Measurements from ENCODE around the gene FGF14. TPM values are rescaled to one million over a fixed set of nuclear protein-coding genes. Genes with fewer than 3 reads are reported as not detected.

Gene FGF14
- total and polyA plus RNA-seq, 3 experiments from 2014 or later: not detected

- POLR2A ChIA-PET: no interaction called here
- Mint-ChIP-seq H3K4me1 (no peaks in the 10 kb centered on the region), H3K9me3 (no peaks in the 10 kb centered on the region), H3K27me3 (peaks cover 10 to 18% of the 10 kb centered on the region in 2 donors), H3K36me3 (no peaks in the 10 kb centered on the region), H3K4me3 (no peak overlapping the region), H3K27ac (no peak overlapping the region)
- H3K27ac ChIP-seq (ENCODE audit: low read depth, low read length): no peak overlapping the region
- no peak overlapping the region for H3K4me3 ChIP-seq (ENCODE audit: low read length)
- no peaks in the 10 kb centered on the region for H3K9me3 ChIP-seq (ENCODE audit: low read length)
- no peaks in the 10 kb centered on the region for H3K4me1 ChIP-seq (ENCODE audit: insufficient read depth, low read length)
- H3K36me3 ChIP-seq (ENCODE audit: insufficient read depth, low read length): no peaks in the 10 kb centered on the region
- no peak for DNase-seq
- CTCF ChIA-PET: no interaction called here
- no peaks in the 10 kb centered on the region for H3K27me3 ChIP-seq (ENCODE audit: insufficient read depth, low read length, poor library complexity, severe bottlenecking)
Observed at GRCh38 chr13:102380012-102380411, 21.8 kb downstream of the FGF14 start.

- no peak overlapping the region for H3K4me3 ChIP-seq (ENCODE audit: low read length)
- ChIA-PET CTCF (no interaction called here), POLR2A (no interaction called here)
- Mint-ChIP-seq H3K27ac (no peak overlapping the region), H3K4me3 (no peak overlapping the region), H3K27me3 (peaks cover 8 to 13% of the 10 kb centered on the region in 2 donors), H3K36me3 (no peaks in the 10 kb centered on the region), H3K9me3 (no peaks in the 10 kb centered on the region), H3K4me1 (no peaks in the 10 kb centered on the region)
- no peaks in the 10 kb centered on the region for H3K9me3 ChIP-seq (ENCODE audit: low read length)
- no peak for DNase-seq
- no peak overlapping the region for H3K27ac ChIP-seq (ENCODE audit: low read depth, low read length)
- no peaks in the 10 kb centered on the region for H3K27me3 ChIP-seq (ENCODE audit: insufficient read depth, low read length, poor library complexity, severe bottlenecking)
- H3K36me3 ChIP-seq (ENCODE audit: insufficient read depth, low read length): no peaks in the 10 kb centered on the region
- H3K4me1 ChIP-seq (ENCODE audit: insufficient read depth, low read length): no peaks in the 10 kb centered on the region
Observed at GRCh38 chr13:102376318-102376717, 25.5 kb downstream of the FGF14 start.

DNA sequence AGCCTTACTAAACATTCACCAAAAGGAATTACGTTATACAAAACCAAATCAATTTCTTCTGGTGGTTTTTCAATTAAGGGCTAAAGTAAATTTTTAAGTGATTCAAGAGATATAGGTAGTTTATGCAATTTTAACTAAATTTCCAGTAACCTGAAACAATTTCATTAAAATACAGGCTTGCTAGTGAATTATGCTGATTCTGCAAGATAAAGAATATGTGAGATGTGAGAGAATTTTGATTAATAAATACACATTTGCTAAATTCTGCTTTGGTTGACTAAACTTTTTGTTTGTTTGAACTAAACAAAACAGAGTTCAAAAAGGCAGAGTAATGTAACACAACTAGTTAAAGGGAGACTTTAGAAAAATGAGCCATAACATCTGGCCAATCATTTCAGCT lies 27.1 kb downstream of the FGF14 start:
- H3K27me3 Mint-ChIP-seq: peaks cover 5 to 15% of the 10 kb centered on the region in 2 donors
- no peaks in the 10 kb centered on the region for H3K4me1 Mint-ChIP-seq
- DNase-seq: no peak
- H3K4me3 ChIP-seq (ENCODE audit: low read length): no peak overlapping the region
- no peak overlapping the region for H3K27ac Mint-ChIP-seq
- H3K9me3 ChIP-seq (ENCODE audit: low read length): no peaks in the 10 kb centered on the region
- no peak overlapping the region for H3K27ac ChIP-seq (ENCODE audit: low read depth, low read length)
- H3K4me3 Mint-ChIP-seq: no peak overlapping the region
- H3K36me3 Mint-ChIP-seq: no peaks in the 10 kb centered on the region
- POLR2A ChIA-PET: no interaction called here
- H3K36me3 ChIP-seq (ENCODE audit: insufficient read depth, low read length): no peaks in the 10 kb centered on the region
- H3K27me3 ChIP-seq (ENCODE audit: insufficient read depth, low read length, poor library complexity, severe bottlenecking): no peaks in the 10 kb centered on the region
- no peaks in the 10 kb centered on the region for H3K9me3 Mint-ChIP-seq
- CTCF ChIA-PET: no interaction called here
- H3K4me1 ChIP-seq (ENCODE audit: insufficient read depth, low read length): no peaks in the 10 kb centered on the region

DNA sequence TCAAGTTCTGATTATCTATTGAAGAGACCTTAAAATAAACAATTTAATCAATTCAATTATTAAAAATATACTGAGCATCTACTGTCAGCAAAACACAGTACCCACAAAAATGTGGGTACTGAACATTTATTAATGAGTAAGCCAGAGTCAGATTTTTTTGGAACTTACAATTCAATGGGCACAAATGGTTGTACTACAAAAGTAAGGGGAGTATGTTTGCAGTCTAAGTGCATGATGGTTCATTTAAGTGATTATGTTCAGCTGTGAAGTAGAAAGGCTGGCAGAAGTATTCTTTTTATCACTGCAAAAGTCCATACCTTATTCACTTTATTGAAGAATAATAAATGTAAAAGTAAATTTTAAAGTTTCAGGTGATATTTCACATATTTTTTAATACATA lies 27.6 kb downstream of the FGF14 start:
- Mint-ChIP-seq H3K4me3 (no peak overlapping the region), H3K9me3 (no peaks in the 10 kb centered on the region), H3K27ac (no peak overlapping the region), H3K27me3 (peaks cover 5 to 15% of the 10 kb centered on the region in 2 donors), H3K4me1 (no peaks in the 10 kb centered on the region), H3K36me3 (no peaks in the 10 kb centered on the region)
- Histone ChIP-seq H3K9me3 (ENCODE audit: low read length) (no peaks in the 10 kb centered on the region), H3K36me3 (ENCODE audit: insufficient read depth, low read length) (no peaks in the 10 kb centered on the region), H3K4me3 (ENCODE audit: low read length) (no peak overlapping the region), H3K27ac (ENCODE audit: low read depth, low read length) (no peak overlapping the region), H3K4me1 (ENCODE audit: insufficient read depth, low read length) (no peaks in the 10 kb centered on the region), H3K27me3 (ENCODE audit: insufficient read depth, low read length, poor library complexity, severe bottlenecking) (no peaks in the 10 kb centered on the region)
- no peak for DNase-seq
- ChIA-PET POLR2A (no interaction called here), CTCF (no interaction called here)

- no peak overlapping the region for H3K27ac Mint-ChIP-seq
- ChIA-PET POLR2A (no interaction called here), CTCF (no interaction called here)
- peaks cover 2 to 15% of the 10 kb centered on the region in 2 donors for H3K27me3 Mint-ChIP-seq
- Histone ChIP-seq H3K36me3 (ENCODE audit: insufficient read depth, low read length) (no peaks in the 10 kb centered on the region), H3K27ac (ENCODE audit: low read depth, low read length) (no peak overlapping the region), H3K9me3 (ENCODE audit: low read length) (no peaks in the 10 kb centered on the region), H3K27me3 (ENCODE audit: insufficient read depth, low read length, poor library complexity, severe bottlenecking) (no peaks in the 10 kb centered on the region), H3K4me3 (ENCODE audit: low read length) (no peak overlapping the region), H3K4me1 (ENCODE audit: insufficient read depth, low read length) (no peaks in the 10 kb centered on the region)
- no peaks in the 10 kb centered on the region for H3K36me3 Mint-ChIP-seq
- H3K9me3 Mint-ChIP-seq: no peaks in the 10 kb centered on the region
- H3K4me1 Mint-ChIP-seq: no peaks in the 10 kb centered on the region
- H3K4me3 Mint-ChIP-seq: no peak overlapping the region
- no peak for DNase-seq
Observed at GRCh38 chr13:102373221-102373620, 28.6 kb downstream of the FGF14 start.

DNA sequence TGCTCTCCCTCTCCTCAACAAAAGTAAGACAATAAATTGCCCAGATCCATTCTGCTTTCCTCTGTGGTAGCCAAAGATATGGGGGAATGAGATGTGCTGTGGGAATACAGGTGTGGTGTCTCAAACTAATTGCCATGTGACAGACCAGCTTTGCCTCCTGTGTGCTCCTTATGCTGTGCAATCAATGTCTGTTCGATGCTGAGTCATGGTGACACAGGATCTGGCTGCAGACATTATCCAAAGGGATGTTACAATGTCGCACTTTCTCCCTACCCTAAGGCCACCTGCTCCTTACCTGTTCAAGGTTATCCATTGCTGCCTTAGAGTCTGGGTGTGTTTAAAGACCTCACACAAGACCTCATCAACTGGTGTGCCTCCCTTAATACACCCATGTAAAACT lies 32.5 kb downstream of the FGF14 start:
- peaks cover 0 to 2% (median 0%) of the 10 kb centered on the region in 5 donors for H3K9me3 Mint-ChIP-seq
- H3K9me3 ChIP-seq (ENCODE audit: low read length): no peaks in the 10 kb centered on the region
- H3K4me3 ChIP-seq (ENCODE audit: low read length): no peak overlapping the region
- no peak overlapping the region for H3K4me3 Mint-ChIP-seq
- no peak overlapping the region for H3K27ac Mint-ChIP-seq
- ChIA-PET POLR2A (no interaction called here), CTCF (no interaction called here)
- peaks cover 6 to 11% of the 10 kb centered on the region in 2 donors for H3K27me3 Mint-ChIP-seq
- no peak overlapping the region for H3K27ac ChIP-seq (ENCODE audit: low read depth, low read length)
- H3K4me1 ChIP-seq (ENCODE audit: insufficient read depth, low read length): no peaks in the 10 kb centered on the region
- H3K36me3 ChIP-seq (ENCODE audit: insufficient read depth, low read length): no peaks in the 10 kb centered on the region
- no peaks in the 10 kb centered on the region for H3K36me3 Mint-ChIP-seq
- no peaks in the 10 kb centered on the region for H3K27me3 ChIP-seq (ENCODE audit: insufficient read depth, low read length, poor library complexity, severe bottlenecking)
- no peaks in the 10 kb centered on the region for H3K4me1 Mint-ChIP-seq
- no peak for DNase-seq

GRCh38 chr13:102367836-102368235 lies 34.0 kb downstream of the FGF14 start:
- no peaks in the 10 kb centered on the region for H3K4me1 ChIP-seq (ENCODE audit: insufficient read depth, low read length)
- ChIA-PET CTCF (no interaction called here), POLR2A (no interaction called here)
- DNase-seq: no peak
- no peaks in the 10 kb centered on the region for H3K27me3 ChIP-seq (ENCODE audit: insufficient read depth, low read length, poor library complexity, severe bottlenecking)
- peaks cover 11 to 17% of the 10 kb centered on the region in 2 donors for H3K27me3 Mint-ChIP-seq
- H3K36me3 ChIP-seq (ENCODE audit: insufficient read depth, low read length): no peaks in the 10 kb centered on the region
- H3K27ac Mint-ChIP-seq: no peak overlapping the region
- no peaks in the 10 kb centered on the region for H3K9me3 ChIP-seq (ENCODE audit: low read length)
- H3K36me3 Mint-ChIP-seq: no peaks in the 10 kb centered on the region
- H3K4me3 ChIP-seq (ENCODE audit: low read length): no peak overlapping the region
- no peak overlapping the region for H3K4me3 Mint-ChIP-seq
- H3K27ac ChIP-seq (ENCODE audit: low read depth, low read length): no peak overlapping the region
- peaks cover 0 to 2% (median 0%) of the 10 kb centered on the region in 5 donors for H3K9me3 Mint-ChIP-seq
- no peaks in the 10 kb centered on the region for H3K4me1 Mint-ChIP-seq

- no peak overlapping the region for H3K4me3 Mint-ChIP-seq
- H3K4me1 ChIP-seq (ENCODE audit: insufficient read depth, low read length): no peaks in the 10 kb centered on the region
- H3K36me3 Mint-ChIP-seq: no peaks in the 10 kb centered on the region
- no peaks in the 10 kb centered on the region for H3K4me1 Mint-ChIP-seq
- H3K9me3 Mint-ChIP-seq: no peaks in the 10 kb centered on the region
- ChIA-PET POLR2A (no interaction called here), CTCF (no interaction called here)
- peaks cover 11 to 45% of the 10 kb centered on the region in 2 donors for H3K27me3 Mint-ChIP-seq
- no peaks in the 10 kb centered on the region for H3K36me3 ChIP-seq (ENCODE audit: insufficient read depth, low read length)
- no peaks in the 10 kb centered on the region for H3K27me3 ChIP-seq (ENCODE audit: insufficient read depth, low read length, poor library complexity, severe bottlenecking)
- no peak overlapping the region for H3K4me3 ChIP-seq (ENCODE audit: low read length)
- no peak overlapping the region for H3K27ac ChIP-seq (ENCODE audit: low read depth, low read length)
- DNase-seq: no peak
- no peaks in the 10 kb centered on the region for H3K9me3 ChIP-seq (ENCODE audit: low read length)
- H3K27ac Mint-ChIP-seq: no peak overlapping the region
Observed at GRCh38 chr13:102361113-102361512, 40.7 kb downstream of the FGF14 start.

- H3K27me3 ChIP-seq (ENCODE audit: insufficient read depth, low read length, poor library complexity, severe bottlenecking): no peaks in the 10 kb centered on the region
- no peaks in the 10 kb centered on the region for H3K4me1 Mint-ChIP-seq
- DNase-seq: no peak
- no peak overlapping the region for H3K27ac ChIP-seq (ENCODE audit: low read depth, low read length)
- H3K36me3 Mint-ChIP-seq: no peaks in the 10 kb centered on the region
- no peaks in the 10 kb centered on the region for H3K9me3 ChIP-seq (ENCODE audit: low read length)
- POLR2A ChIA-PET: no interaction called here
- H3K36me3 ChIP-seq (ENCODE audit: insufficient read depth, low read length): no peaks in the 10 kb centered on the region
- no peaks in the 10 kb centered on the region for H3K4me1 ChIP-seq (ENCODE audit: insufficient read depth, low read length)
- H3K9me3 Mint-ChIP-seq: peaks cover 0 to 2% (median 0%) of the 10 kb centered on the region in 5 donors
- H3K4me3 Mint-ChIP-seq: no peak overlapping the region
- peaks cover 5 to 40% of the 10 kb centered on the region in 2 donors for H3K27me3 Mint-ChIP-seq
- H3K4me3 ChIP-seq (ENCODE audit: low read length): no peak overlapping the region
- no peak overlapping the region for H3K27ac Mint-ChIP-seq
- CTCF ChIA-PET: no interaction called here
Observed at GRCh38 chr13:102359264-102359663, 42.6 kb downstream of the FGF14 start.

Measured in CD8-positive, alpha-beta memory T cell (primary cell).